ENCODE measurements around the gene OVAAL.

DNA sequence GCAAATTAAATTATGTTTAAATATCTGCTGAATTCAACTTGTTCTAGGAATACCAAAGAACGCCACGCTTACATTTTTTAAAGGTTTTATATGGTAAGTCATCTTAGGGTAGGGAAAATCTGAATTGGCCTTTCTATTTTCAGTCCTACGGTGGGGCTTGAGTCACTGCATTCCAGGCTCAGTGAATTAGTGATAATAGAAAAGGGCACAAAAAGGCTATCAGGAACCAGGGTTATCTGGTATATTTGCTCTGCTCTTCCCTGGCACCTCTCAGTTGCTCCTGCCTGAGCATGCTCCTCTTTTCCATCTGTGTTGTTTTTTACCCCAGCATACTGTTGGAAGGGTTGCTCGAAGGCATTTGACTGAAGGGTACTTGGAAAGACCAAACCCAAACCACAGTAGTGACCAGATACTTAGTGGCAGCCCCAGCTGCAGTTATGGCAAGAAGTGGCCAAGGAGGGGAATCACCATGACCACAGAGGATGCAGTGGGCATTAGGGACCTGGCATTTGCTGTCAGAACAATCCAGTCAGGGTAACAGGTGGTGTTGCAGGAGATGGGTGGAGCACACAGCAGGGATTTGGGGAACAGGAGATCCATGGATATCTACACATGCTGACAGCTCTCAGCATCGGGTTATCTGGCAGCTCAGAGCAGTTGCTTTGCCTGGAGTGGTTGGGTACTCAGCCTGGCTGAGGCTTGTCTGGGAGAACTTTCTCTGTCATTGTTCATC, 2.3 kb downstream of the OVAAL start:
- no peak for TF ChIP-seq LEF1 (IDR thresholded peaks at IDR 0.05; ENCODE audit: borderline replicate concordance)
- no peak for TF ChIP-seq FOXM1 (IDR thresholded peaks at IDR 0.05; ENCODE audit: borderline replicate concordance)
- TF ChIP-seq BHLHE40 (IDR thresholded peaks at IDR 0.05; ENCODE audit: borderline replicate concordance): no peak
- TF ChIP-seq SP1 (IDR thresholded peaks at IDR 0.05): no peak
- TF ChIP-seq, protein P1, sequence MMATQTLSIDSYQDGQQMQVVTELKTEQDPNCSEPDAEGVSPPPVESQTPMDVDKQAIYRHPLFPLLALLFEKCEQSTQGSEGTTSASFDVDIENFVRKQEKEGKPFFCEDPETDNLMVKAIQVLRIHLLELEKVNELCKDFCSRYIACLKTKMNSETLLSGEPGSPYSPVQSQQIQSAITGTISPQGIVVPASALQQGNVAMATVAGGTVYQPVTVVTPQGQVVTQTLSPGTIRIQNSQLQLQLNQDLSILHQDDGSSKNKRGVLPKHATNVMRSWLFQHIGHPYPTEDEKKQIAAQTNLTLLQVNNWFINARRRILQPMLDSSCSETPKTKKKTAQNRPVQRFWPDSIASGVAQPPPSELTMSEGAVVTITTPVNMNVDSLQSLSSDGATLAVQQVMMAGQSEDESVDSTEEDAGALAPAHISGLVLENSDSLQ (IDR thresholded peaks at IDR 0.05): no peak
- TF ChIP-seq FOXK2 (IDR thresholded peaks at IDR 0.05): no peak
- TF ChIP-seq ARNT (IDR thresholded peaks at IDR 0.05): no peak
